NB4 (cell line): ENCODE measurements around the gene CCDC122.

ENCODE experiments used
- MYC ChIP-seq: IDR thresholded peaks from 2 replicates; pipeline ENCODE4 v1.6.1; 2011; ENCODE audit warnings: low read depth, low read length
- TF ChIP-seq, protein P1 (sequence below): IDR thresholded peaks from one replicate; pipeline ENCODE4 v1.5.1; 2012; ENCODE audit warnings: low read depth, low read length

DNA sequence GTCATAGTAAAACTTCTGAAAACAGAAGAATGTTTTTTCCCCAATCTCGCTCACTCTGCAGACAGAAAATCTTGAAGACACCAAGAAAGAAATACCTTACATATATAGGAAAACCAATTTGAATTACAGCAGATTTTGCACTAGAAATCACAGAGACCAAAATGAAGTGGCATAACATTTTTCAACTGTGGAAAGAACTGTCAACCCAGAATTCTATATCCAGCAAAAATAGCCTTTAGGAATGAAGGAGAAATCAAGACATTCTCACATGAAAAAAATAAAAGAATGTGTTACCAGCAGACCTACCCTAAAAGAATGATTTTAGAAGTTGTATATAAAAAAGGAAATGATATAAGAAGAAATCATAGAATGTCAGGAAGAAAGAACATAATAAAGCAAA lies 28.7 kb downstream of the CCDC122 start:
- TF ChIP-seq, protein P1, sequence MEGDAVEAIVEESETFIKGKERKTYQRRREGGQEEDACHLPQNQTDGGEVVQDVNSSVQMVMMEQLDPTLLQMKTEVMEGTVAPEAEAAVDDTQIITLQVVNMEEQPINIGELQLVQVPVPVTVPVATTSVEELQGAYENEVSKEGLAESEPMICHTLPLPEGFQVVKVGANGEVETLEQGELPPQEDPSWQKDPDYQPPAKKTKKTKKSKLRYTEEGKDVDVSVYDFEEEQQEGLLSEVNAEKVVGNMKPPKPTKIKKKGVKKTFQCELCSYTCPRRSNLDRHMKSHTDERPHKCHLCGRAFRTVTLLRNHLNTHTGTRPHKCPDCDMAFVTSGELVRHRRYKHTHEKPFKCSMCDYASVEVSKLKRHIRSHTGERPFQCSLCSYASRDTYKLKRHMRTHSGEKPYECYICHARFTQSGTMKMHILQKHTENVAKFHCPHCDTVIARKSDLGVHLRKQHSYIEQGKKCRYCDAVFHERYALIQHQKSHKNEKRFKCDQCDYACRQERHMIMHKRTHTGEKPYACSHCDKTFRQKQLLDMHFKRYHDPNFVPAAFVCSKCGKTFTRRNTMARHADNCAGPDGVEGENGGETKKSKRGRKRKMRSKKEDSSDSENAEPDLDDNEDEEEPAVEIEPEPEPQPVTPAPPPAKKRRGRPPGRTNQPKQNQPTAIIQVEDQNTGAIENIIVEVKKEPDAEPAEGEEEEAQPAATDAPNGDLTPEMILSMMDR: no peak
- TF ChIP-seq MYC: no peak
